ENCODE measurements around the gene MTF1. TPM values are rescaled to one million over a fixed set of nuclear protein-coding genes. Genes with fewer than 3 reads are reported as not detected.
"Not testable (repeated sequence)": the region's sequence is repeated elsewhere in the genome, so short reads cannot be mapped to it uniquely, and the experiment has no call there.

MTF1 gene
- 5.6 and 5.9 TPM in 2 replicates for total RNA-seq (ENCODE audit: low replicate concordance)

GRCh38 chr1:37859507-37860345 lies at the start of gene MTF1:
TSS of gene MTF1 (minus strand) at chr1:37859592. CDS start at chr1:37857658, 1,934 bp downstream.
- H3K36me3 Mint-ChIP-seq = peaks cover 6% of the 10 kb centered on the region
- Histone ChIP-seq H4K20me1 (ENCODE audit: low read depth) (peaks cover 22% of the 10 kb centered on the region), H3K4me3 (peak within 1 kb of the TSS; percentile 98), H3K36me3 (peaks cover 7% of the 10 kb centered on the region), H3K9me3 (ENCODE audit: low read depth) (no peaks in the 10 kb centered on the region), H3K4me2 (peak within 1 kb of the TSS; percentile 95), H3K9ac (peak within 1 kb of the TSS; percentile 77), H3K79me2 (ENCODE audit: low read depth) (peaks cover 43% of the 10 kb centered on the region), H3K27ac (peak within 1 kb of the TSS; percentile 83), H3K4me1 (peaks cover 8% of the 10 kb centered on the region), H2AFZ (replicated peaks) (peak within 1 kb of the TSS; percentile 90), H3K27me3 (no peaks in the 10 kb centered on the region), H3F3A (ENCODE audit: low read depth) (peaks cover 7% of the 10 kb centered on the region)
- H3K9me3 Mint-ChIP-seq = no peaks in the 10 kb centered on the region
- peak within 1 kb of the TSS; percentile 85 for H3K27ac Mint-ChIP-seq
- H3K4me3 Mint-ChIP-seq = peak within 1 kb of the TSS; percentile 96
- peak; percentile 98 for DNase-seq (ENCODE audit: low spot score)
- TF ChIP-seq CTCF (IDR thresholded peaks at IDR 0.05) (peak; percentile 82), EZH2 (IDR thresholded peaks at IDR 0.05) (no peak), EZH2phosphoT487 (IDR thresholded peaks at IDR 0.05) (no peak)
- peaks cover 18% of the 10 kb centered on the region for H3K4me1 Mint-ChIP-seq
- H3K27me3 Mint-ChIP-seq (ENCODE audit: insufficient read depth, low read depth) = peaks cover 5% of the 10 kb centered on the region

GRCh38 chr1:37908531-37908930 lies 49.1 kb upstream of the MTF1 start:
- H3K4me2 ChIP-seq; H3K4me3 ChIP-seq; H3K9me3 ChIP-seq (ENCODE audit: low read depth); H3K79me2 ChIP-seq (ENCODE audit: low read depth); H3K4me1 Mint-ChIP-seq; H3K27me3 ChIP-seq; H3K9me3 Mint-ChIP-seq; H3F3A ChIP-seq (ENCODE audit: low read depth); H3K4me1 ChIP-seq; H2AFZ ChIP-seq (replicated peaks); H3K9ac ChIP-seq; H3K36me3 Mint-ChIP-seq; H3K27ac ChIP-seq; H3K4me3 Mint-ChIP-seq; H3K36me3 ChIP-seq; H3K27me3 Mint-ChIP-seq (ENCODE audit: insufficient read depth, low read depth); H3K27ac Mint-ChIP-seq; DNase-seq (ENCODE audit: low spot score); H4K20me1 ChIP-seq (ENCODE audit: low read depth): not testable (repeated sequence)

- not testable (repeated sequence) for H3K4me1 ChIP-seq; H3K27ac ChIP-seq; DNase-seq (ENCODE audit: low spot score); H3F3A ChIP-seq (ENCODE audit: low read depth); H3K79me2 ChIP-seq (ENCODE audit: low read depth); H3K27me3 ChIP-seq; H3K4me1 Mint-ChIP-seq; H3K27ac Mint-ChIP-seq; H3K4me3 Mint-ChIP-seq; H3K9ac ChIP-seq; H3K9me3 ChIP-seq (ENCODE audit: low read depth); H3K4me3 ChIP-seq; H3K36me3 ChIP-seq; H3K4me2 ChIP-seq; H2AFZ ChIP-seq (replicated peaks); H3K27me3 Mint-ChIP-seq (ENCODE audit: insufficient read depth, low read depth); H4K20me1 ChIP-seq (ENCODE audit: low read depth); H3K9me3 Mint-ChIP-seq
- peaks cover 12% of the 10 kb centered on the region for H3K36me3 Mint-ChIP-seq
Observed at GRCh38 chr1:37907416-37908125, 48.2 kb upstream of the MTF1 start.

GRCh38 chr1:37906591-37906990 lies 47.2 kb upstream of the MTF1 start:
- not testable (repeated sequence) for H3F3A ChIP-seq (ENCODE audit: low read depth); H3K9me3 Mint-ChIP-seq; H3K79me2 ChIP-seq (ENCODE audit: low read depth); H3K27me3 ChIP-seq; H3K9ac ChIP-seq; H3K4me1 Mint-ChIP-seq; H3K27ac Mint-ChIP-seq; H3K4me3 ChIP-seq; H3K27ac ChIP-seq; H3K4me1 ChIP-seq; H3K4me2 ChIP-seq; H3K9me3 ChIP-seq (ENCODE audit: low read depth); H4K20me1 ChIP-seq (ENCODE audit: low read depth); H2AFZ ChIP-seq (replicated peaks); H3K36me3 ChIP-seq; H3K4me3 Mint-ChIP-seq; DNase-seq (ENCODE audit: low spot score); H3K27me3 Mint-ChIP-seq (ENCODE audit: insufficient read depth, low read depth)
- H3K36me3 Mint-ChIP-seq = peaks cover 14% of the 10 kb centered on the region

Data from neural progenitor cell (in vitro differentiated cells).